GM18858 (cell line): ENCODE measurements around the gene PNPLA8.

Source experiments
- ATAC-seq: cut with Tn5 transposase; IDR thresholded peaks from one replicate; pipeline ENCODE4 v1.9.1; 2021; ENCODE audit not compliant: unreplicated experiment

Gene PNPLA8

GRCh38 chr7:108448584-108449505 is 77.1 kb downstream of the PNPLA8 start:
- no peak for ATAC-seq

GRCh38 chr7:108442039-108442568 is 83.8 kb downstream of the PNPLA8 start:
- ATAC-seq = no peak

GRCh38 chr7:108441392-108441955 is 84.5 kb downstream of the PNPLA8 start:
- ATAC-seq = no peak

- ATAC-seq = no peak
These were observed 85.3 kb downstream of the PNPLA8 start for GRCh38 chr7:108440613-108441012.

- ATAC-seq = no peak
These were observed 89.0 kb downstream of the PNPLA8 start for GRCh38 chr7:108436906-108437305.

GRCh38 chr7:108434010-108434409 is 91.9 kb downstream of the PNPLA8 start:
- no peak for ATAC-seq

GRCh38 chr7:108431099-108431498 is 94.8 kb downstream of the PNPLA8 start:
- no peak for ATAC-seq

- ATAC-seq = no peak
These were observed 95.3 kb downstream of the PNPLA8 start for GRCh38 chr7:108430664-108431063.

GRCh38 chr7:108427766-108428165 is 98.2 kb downstream of the PNPLA8 start:
- no peak for ATAC-seq

GRCh38 chr7:108425714-108426275 is 100.1 kb downstream of the PNPLA8 start:
- ATAC-seq = no peak

GRCh38 chr7:108424013-108424412 is 101.9 kb downstream of the PNPLA8 start:
- no peak for ATAC-seq

- ATAC-seq = no peak
These were observed 102.6 kb downstream of the PNPLA8 start for GRCh38 chr7:108423089-108423989.

- no peak for ATAC-seq
These were observed 104.1 kb downstream of the PNPLA8 start for GRCh38 chr7:108421720-108422331.
